Activated T-helper 17 cell treated with anti-CD3 and anti-CD28 coated beads, Interleukin-2, amount 50 U/mL, for 72 hours (primary cell): ENCODE data around the gene LRBA. TPM values are rescaled to one million over a fixed set of nuclear protein-coding genes. Genes with fewer than 3 reads are reported as not detected.
"Not testable (repeated sequence)": the region's sequence is repeated elsewhere in the genome, so short reads cannot be mapped to it uniquely, and the experiment has no call there.

ENCODE experiments used
- ATAC-seq: fragments of 150-1000 bp; cut with Tn5 transposase; replicated peaks from 2 replicates; pipeline ENCODE4 v1.10.0; 2021; ENCODE audit warnings: mild to moderate bottlenecking, moderate library complexity
- H3K27ac Mint-ChIP-seq: one replicate; pipeline ENCODE4 v1.8.0; 2022; ENCODE audit warnings: mixed read lengths
- H3K27me3 Mint-ChIP-seq: one replicate; pipeline ENCODE4 v1.8.0; 2022; ENCODE audit warnings: mixed read lengths
- H3K36me3 Mint-ChIP-seq: one replicate; pipeline ENCODE4 v1.8.0; 2022; ENCODE audit warnings: low read depth, mild to moderate bottlenecking, mixed read lengths
- H3K4me1 Mint-ChIP-seq: one replicate; pipeline ENCODE4 v1.8.0; 2022; ENCODE audit warnings: mixed read lengths
- H3K4me3 Mint-ChIP-seq: one replicate; pipeline ENCODE4 v1.8.0; 2022; ENCODE audit warnings: mild to moderate bottlenecking, mixed read lengths
- H3K9me3 Mint-ChIP-seq: one replicate; pipeline ENCODE4 v1.8.0; 2022; ENCODE audit warnings: mixed read lengths
- total RNA-seq, 2 donors: library from RNA; stranded (reverse); gene quantifications; one replicate each; pipeline ENCODE4 v1.2.3, GENCODE V29; 2022

The LRBA gene
- total RNA-seq, 2 donors from 2014 or later, result 65.2 to 83.4 TPM

DNA sequence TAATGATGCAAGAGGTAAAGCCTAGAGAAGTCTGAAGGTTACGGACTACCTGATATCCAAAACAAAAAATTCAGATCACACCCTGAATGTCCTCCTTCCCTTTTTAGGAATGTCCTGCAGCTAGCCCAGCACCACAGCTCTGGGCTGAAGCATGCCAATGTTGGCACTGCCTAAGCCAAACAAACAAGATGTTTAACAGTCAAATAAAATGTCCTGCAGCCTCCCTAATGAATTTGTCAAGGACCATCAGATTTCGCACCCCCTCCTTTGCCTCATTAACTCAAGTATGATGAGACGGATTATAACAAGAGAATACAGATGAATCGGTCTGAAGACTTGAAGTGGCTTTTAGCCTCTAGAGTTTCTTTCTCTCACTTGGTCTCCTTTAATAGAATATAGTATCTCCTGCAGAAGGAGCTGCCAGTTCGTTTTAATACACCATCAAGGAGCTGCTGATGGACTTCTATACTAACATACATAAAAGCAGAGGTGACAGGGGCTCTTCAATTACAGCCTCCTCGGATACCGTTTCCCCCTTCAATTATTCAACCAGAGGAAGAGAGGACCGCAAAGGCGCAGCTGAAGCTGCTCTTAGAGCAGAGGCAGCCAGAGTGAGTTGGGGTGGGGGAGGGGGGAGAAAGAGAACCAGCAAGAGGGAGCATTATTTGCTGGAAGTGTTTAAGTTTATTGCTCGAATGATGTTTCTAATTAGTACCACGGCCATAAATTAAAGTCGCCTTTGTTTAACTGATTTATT lies 436.2 kb downstream of the LRBA start:
- no peak for ATAC-seq
- Mint-ChIP-seq H3K27ac (no peak overlapping the region), H3K4me3 (no peak overlapping the region), H3K27me3 (no peaks in the 10 kb centered on the region), H3K4me1 (peaks cover 6% of the 10 kb centered on the region), H3K36me3 (peaks cover 51% of the 10 kb centered on the region), H3K9me3 (no peaks in the 10 kb centered on the region)

DNA sequence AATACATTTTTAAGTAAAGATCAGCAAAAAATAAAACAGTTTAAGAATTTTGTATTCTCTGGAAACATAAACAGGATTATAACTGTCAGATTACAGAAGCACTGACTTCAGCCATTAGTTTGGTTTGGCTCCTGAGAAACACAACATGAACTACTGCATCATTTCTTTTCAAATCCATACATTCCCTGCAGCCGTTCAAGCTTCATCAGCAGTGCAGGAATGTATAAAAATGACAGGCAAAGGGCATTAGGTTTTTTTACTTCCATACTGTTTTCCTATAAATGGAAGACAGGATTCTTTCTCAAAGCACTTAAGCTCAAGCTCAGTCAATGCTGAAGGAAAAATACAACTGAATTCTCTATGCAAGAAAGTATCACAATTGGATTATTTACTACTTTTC lies 437.3 kb downstream of the LRBA start:
- Mint-ChIP-seq H3K9me3 (no peaks in the 10 kb centered on the region), H3K27me3 (no peaks in the 10 kb centered on the region), H3K4me3 (no peak overlapping the region), H3K36me3 (peaks cover 41% of the 10 kb centered on the region), H3K4me1 (peaks cover 6% of the 10 kb centered on the region), H3K27ac (no peak overlapping the region)
- ATAC-seq, result no peak

DNA sequence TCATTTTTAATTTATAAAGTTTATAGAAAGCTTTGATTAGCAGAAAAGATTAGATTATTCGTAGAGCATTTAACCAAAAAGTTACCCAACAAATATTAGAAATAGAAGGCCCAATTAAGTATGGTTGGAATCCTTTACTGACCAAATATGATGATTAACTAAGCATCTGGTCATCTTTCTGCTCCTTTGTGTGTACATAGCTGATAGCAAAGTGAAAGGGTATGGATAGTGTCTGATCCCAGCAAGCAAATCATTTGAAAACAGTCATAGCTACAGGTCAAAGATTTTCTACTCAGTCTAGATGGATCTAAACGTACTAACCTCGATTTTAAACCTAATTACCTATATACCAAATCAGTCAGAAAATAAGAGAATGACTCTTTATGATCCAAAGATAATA lies 440.4 kb downstream of the LRBA start:
- Mint-ChIP-seq H3K27ac (no peak overlapping the region), H3K4me1 (peaks cover 6% of the 10 kb centered on the region), H3K36me3 (peaks cover 25% of the 10 kb centered on the region), H3K9me3 (no peaks in the 10 kb centered on the region), H3K4me3 (no peak overlapping the region), H3K27me3 (no peaks in the 10 kb centered on the region)
- ATAC-seq, result no peak

DNA sequence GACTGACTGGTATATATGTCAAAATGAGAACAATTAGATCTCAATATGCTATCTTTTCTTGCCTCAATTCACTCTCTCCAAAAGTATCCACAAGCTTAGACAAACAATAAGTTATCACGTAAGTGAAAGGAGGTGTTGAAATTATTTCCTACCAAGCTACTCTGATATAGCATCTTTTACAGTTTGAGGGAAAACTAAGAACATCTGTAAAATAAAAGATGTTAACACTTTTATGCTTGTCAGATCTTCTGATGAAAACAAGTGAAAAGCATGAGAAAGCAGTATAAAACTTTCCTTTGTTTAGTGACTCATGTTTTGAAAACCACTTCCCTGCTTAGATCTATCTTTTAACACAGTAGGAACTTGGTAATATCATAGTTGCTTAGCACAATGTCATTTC lies 441.6 kb downstream of the LRBA start:
- no peak overlapping the region for H3K4me3 Mint-ChIP-seq
- no peak for ATAC-seq
- H3K36me3 Mint-ChIP-seq, result peaks cover 18% of the 10 kb centered on the region
- no peaks in the 10 kb centered on the region for H3K9me3 Mint-ChIP-seq
- no peaks in the 10 kb centered on the region for H3K4me1 Mint-ChIP-seq
- H3K27me3 Mint-ChIP-seq, result no peaks in the 10 kb centered on the region
- H3K27ac Mint-ChIP-seq, result no peak overlapping the region

DNA sequence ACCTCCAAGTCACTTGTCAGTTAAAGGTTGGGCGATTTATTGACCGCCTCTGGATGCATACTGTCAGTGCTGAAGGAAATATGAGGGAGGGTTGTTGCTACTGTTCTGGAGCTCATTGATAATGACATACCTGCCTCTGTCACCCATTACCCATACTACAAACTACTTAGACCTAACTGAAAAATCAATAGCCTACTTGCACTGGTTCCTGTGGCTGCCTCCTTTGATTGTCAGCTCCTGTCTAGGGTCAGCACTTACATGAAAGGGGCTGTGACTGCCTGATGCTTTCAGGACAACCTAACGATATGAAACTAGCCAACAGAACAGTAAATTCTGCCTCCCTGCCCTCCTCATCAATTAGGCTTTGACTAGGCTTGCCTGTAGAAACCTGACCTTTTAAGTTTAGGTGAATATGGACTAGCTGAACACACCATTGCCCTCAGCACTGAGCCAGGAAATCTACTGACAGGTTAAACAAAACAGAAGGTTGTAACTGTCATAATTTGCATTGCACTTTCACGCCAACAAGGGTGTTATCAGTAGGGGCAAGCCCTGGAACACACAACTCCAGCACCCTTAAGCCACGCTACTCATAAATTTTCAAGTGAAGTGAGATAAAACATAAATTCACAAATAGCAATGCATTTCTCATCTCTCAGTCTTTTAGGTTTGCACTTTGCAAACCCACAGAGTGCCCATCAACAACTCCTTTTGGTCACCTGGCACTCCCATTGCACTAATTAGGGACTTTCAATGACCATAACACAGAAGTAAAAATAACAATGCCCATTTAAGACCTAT lies 442.2 kb downstream of the LRBA start:
- Mint-ChIP-seq H3K27ac (no peak overlapping the region), H3K36me3 (peaks cover 18% of the 10 kb centered on the region)
- ATAC-seq, result no peak

DNA sequence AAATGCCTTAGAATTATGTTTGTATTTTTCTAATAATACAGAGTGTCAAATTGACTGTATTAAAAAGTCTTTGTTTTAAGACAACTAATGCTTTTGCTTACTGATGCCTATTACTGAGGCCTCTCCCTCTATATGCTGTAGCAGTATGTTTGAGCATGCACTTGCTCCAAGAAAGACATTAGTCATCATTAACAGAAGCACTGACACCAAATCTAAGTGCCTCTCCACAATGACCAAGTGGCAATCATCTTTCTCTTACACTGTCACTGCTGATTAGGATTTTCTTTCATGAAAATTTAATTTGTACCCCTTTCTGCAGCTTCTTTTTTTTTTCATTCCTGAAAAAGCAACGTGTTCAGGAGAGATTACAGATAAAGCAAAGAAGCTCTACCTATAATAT lies 444.2 kb downstream of the LRBA start:
- peaks cover 29% of the 10 kb centered on the region for H3K36me3 Mint-ChIP-seq
- H3K9me3 Mint-ChIP-seq, result no peaks in the 10 kb centered on the region
- H3K4me3 Mint-ChIP-seq, result no peak overlapping the region
- no peak for ATAC-seq
- H3K27me3 Mint-ChIP-seq, result no peaks in the 10 kb centered on the region
- H3K4me1 Mint-ChIP-seq, result no peaks in the 10 kb centered on the region
- H3K27ac Mint-ChIP-seq, result no peak overlapping the region

More for the DNA sequence above, 442.2 kb downstream of the LRBA start:
- Mint-ChIP-seq H3K27me3 (no peaks in the 10 kb centered on the region), H3K9me3 (no peaks in the 10 kb centered on the region), H3K4me1 (no peaks in the 10 kb centered on the region), H3K4me3 (no peak overlapping the region)

DNA sequence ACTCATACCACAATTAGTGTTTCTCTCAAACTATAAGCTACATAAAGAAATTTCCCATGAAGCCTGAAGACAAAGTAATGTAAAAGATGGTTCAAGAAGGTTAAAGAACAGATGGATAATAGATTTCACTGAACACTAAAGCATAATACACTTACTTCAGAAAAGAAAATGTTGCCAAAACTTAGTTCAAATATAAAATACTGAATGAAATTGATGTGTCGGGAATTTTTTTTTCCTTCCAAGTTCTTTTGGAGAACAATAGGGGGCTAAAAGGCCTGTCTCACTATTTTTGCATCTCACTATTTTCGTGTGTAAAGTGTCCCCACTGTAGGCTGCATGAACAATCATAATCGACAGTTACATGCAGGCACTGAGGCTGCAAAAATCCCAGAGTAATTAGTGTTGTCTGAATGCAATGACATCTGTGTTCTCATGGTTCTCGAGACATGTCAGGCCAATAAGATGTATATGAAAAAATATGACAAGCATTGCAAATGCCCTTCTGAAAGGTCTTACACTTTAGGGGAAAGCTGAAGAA lies 445.0 kb downstream of the LRBA start:
- Mint-ChIP-seq H3K4me3 (no peak overlapping the region), H3K9me3 (peaks cover under 1% of the 10 kb centered on the region), H3K36me3 (peaks cover 31% of the 10 kb centered on the region), H3K27me3 (no peaks in the 10 kb centered on the region), H3K27ac (no peak overlapping the region), H3K4me1 (no peaks in the 10 kb centered on the region)
- ATAC-seq, result no peak

DNA sequence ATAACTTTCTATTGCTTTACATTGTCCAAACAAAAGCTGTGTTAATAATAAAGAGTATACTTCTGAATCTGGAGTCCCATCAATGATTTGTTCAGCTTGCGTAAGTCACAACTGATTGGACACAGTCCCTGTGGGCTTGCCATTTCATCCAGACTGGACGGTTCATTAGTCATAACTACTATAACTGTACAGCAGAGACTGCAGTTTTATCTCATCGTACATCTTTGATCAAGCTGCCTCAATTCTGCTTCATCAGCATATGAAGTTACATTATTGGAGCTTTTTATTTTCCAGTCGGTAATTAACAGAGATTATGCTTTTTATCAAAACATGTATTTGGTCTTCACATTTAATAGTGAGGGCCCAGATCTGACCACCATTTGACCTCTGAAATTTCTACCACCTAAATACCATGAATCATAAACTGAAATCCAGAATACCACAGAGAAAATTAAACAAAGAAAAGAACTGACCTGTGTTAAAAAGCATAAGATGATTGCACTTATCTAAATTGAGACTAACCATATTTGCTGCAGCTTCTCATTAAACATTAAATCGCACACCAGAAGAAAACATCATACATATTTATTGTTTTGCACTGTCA lies 445.6 kb downstream of the LRBA start:
- peaks cover 3% of the 10 kb centered on the region for H3K9me3 Mint-ChIP-seq

DNA sequence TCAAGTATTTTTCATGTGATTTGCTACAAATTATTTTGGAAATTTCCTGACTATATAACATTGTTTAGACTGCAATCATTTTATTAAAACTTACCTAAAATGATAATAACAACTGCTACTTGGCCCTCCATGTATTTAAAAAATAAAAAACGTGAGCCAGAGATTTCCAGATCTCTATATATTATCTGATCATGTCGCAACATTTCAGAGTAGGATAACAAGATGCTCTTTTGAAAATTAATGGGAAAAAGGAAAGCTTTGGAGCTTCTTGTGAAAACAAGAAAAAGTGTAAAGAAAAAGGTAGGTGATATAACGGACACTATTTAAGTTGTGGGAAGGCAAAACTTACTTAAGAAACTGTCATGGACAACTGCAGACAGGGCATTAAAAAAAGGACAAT lies 448.0 kb downstream of the LRBA start:
- Mint-ChIP-seq H3K27me3 (no peaks in the 10 kb centered on the region), H3K4me1 (peaks cover 5% of the 10 kb centered on the region), H3K4me3 (no peak overlapping the region), H3K27ac (no peak overlapping the region), H3K9me3 (peaks cover 3% of the 10 kb centered on the region), H3K36me3 (peaks cover 42% of the 10 kb centered on the region)
- no peak for ATAC-seq

More for the DNA sequence above, 445.6 kb downstream of the LRBA start:
- Mint-ChIP-seq H3K4me3 (no peak overlapping the region), H3K27me3 (no peaks in the 10 kb centered on the region), H3K36me3 (peaks cover 37% of the 10 kb centered on the region), H3K4me1 (peaks cover 2% of the 10 kb centered on the region), H3K27ac (no peak overlapping the region)
- ATAC-seq, result no peak

DNA sequence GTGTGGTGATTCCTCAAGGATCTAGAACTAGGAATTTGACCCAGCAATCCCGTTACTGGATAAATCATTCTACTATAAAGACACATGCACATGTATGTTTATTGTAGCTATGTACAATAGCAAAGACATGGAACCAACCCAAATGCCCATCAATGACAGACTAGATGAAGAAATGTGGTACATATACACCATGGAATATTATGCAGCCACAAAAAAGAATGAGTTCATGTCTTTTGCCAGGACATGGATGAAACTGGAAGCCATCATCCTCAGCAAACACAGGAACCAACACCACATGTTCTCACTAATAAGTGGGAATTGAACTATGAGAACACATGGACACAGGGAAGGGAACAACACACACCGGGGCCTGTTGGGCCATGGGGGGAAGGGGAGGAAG lies 450.1 kb downstream of the LRBA start:
- H3K4me1 Mint-ChIP-seq, H3K27ac Mint-ChIP-seq, H3K4me3 Mint-ChIP-seq, ATAC-seq, H3K9me3 Mint-ChIP-seq, H3K27me3 Mint-ChIP-seq: not testable (repeated sequence)
- peaks cover 30% of the 10 kb centered on the region for H3K36me3 Mint-ChIP-seq

DNA sequence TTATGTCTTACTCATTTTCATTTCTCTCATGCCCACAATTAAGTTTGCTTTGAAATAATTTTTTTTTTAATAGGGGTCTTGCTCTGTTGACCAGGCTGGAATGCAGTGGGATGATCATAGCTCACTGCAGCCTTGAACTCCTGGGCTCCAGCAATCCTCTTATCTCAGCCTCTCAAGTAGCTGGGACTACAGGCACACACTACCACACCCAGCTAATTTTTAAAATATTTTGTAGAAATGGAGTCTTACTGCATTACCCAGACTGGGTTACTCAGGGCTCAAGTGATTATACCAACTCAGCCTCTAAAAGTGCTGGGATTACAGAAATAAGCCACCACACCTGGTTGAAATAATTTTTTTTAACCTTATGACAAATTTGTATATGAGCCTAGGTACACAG lies 452.3 kb downstream of the LRBA start:
- Mint-ChIP-seq H3K36me3 (peaks cover 23% of the 10 kb centered on the region), H3K27me3 (no peaks in the 10 kb centered on the region), H3K4me3 (no peak overlapping the region), H3K4me1 (peaks cover 5% of the 10 kb centered on the region), H3K9me3 (peaks cover 3% of the 10 kb centered on the region), H3K27ac (no peak overlapping the region)
- no peak for ATAC-seq

DNA sequence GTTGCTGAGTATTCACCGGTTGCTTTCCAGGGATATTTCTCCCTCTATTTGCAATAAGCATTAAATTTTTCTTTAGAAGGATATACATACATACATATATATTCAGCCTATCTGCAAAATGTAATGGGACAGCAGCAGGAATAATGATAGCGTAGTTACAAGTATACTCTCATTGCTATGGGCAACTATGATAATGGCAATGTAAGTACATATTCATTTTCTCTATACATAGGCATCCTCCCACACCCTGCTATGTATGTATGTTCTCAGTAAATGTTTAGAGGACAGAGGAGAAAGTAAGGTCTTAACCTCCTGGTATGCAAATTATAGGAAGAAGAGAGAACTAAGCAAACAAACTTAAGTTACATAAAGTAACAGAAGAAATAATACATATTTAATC lies 452.8 kb downstream of the LRBA start:
- Mint-ChIP-seq H3K9me3 (peaks cover 3% of the 10 kb centered on the region), H3K27ac (no peak overlapping the region), H3K4me3 (no peak overlapping the region), H3K36me3 (peaks cover 18% of the 10 kb centered on the region), H3K27me3 (no peaks in the 10 kb centered on the region), H3K4me1 (peaks cover 5% of the 10 kb centered on the region)
- ATAC-seq, result no peak

DNA sequence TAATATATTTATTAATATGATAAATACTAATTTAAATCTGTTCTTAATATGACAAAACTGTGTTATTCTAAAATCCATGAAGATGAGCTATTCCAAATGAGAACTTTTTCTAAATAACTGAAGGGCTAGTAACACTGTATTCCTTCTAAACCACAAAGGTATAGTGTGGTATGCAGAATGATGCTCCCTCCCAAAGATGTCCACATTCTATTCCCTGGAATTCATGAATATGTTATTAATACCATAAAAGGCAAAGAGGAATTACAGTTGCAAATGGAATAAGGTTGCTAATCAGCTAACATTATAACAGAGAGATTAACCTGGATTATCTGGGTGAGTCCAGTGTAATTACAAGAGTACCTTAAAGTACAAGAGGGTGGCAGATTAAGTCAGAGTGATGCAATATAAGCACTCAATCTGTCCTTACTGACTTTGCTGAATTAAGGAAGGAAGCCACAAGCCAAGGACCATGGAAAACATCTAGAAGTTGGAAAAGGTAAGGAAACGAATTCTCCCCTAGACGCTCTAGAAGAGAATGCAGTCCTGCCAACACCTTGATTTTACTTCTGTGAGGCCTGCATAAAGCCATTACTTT lies 453.8 kb downstream of the LRBA start:
- Mint-ChIP-seq H3K36me3 (peaks cover 13% of the 10 kb centered on the region), H3K27ac (no peak overlapping the region), H3K27me3 (no peaks in the 10 kb centered on the region), H3K4me1 (peaks cover 5% of the 10 kb centered on the region), H3K4me3 (no peak overlapping the region), H3K9me3 (peaks cover 3% of the 10 kb centered on the region)
- ATAC-seq, result no peak

DNA sequence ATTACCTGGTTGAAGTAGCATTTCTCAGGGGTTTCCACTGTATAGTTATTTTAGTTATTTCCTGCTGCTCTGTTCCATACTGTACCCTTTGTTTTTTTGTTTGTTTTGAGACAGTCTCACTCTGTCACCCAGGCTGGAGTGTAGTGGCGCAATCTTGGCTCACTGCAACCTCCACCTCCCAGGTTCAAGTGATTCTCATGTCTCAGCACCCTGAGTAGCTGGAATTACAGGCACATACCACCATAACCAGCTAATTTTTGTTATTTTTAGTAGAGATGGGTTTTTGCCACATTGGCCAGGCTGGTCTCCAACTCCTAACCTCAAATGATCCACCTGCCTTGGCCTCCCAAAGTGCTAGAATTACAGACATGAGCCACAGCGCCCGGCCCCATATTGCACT lies 457.3 kb downstream of the LRBA start:
- not testable (repeated sequence) for H3K4me3 Mint-ChIP-seq, ATAC-seq, H3K9me3 Mint-ChIP-seq, H3K27ac Mint-ChIP-seq, H3K27me3 Mint-ChIP-seq, H3K4me1 Mint-ChIP-seq
- peaks cover 19% of the 10 kb centered on the region for H3K36me3 Mint-ChIP-seq
